HCT116 (cell line): Measurements from ENCODE around the gene LRRC4C. TPM values are rescaled to one million over a fixed set of nuclear protein-coding genes. Genes with fewer than 3 reads are reported as not detected.

Source experiments
- ATAC-seq: fragments of 200-7000 bp; cut with Tn5 transposase; 2 replicates; pipeline ENCODE4 v1.9.1; 2020; ENCODE audit warnings: mild to moderate bottlenecking, moderate library complexity
- BruUV-seq: library from RNA; stranded (reverse); fragments of 400-500 nt; replicated peaks from 2 replicates; lab custom pipeline; 2021; lab: Mats Ljungman, UMichigan
- CTCF ChIA-PET: fragments of 300-600 bp; sonication (Branson Sonifier 250); formaldehyde crosslinking; loops from one replicate; lab custom pipeline; 2021; ENCODE audit warnings: antibody characterized with exemption; lab: Charles Lee
- POLR2A ChIA-PET: fragments of 300-600, 350-600 bp; sonication (Branson Sonifier 250); formaldehyde crosslinking; loops from one replicate; lab custom pipeline; 2021; ENCODE audit warnings: antibody characterized with exemption; lab: Charles Lee
- RAD21 ChIA-PET, 2 experiments: fragments of 300-600 bp; sonication (Branson Sonifier 250); formaldehyde crosslinking; loops; one replicate each; lab custom pipeline; 2023; ENCODE audit warnings: low total read pairs in 2 of 2; ENCODE audit not compliant: uncharacterized antibody in 2 of 2, unreplicated experiment in 2 of 2, low non-redundant PET in 1 of 2; lab: Charles Lee
- DNase-seq: peaks from one replicate; pipeline ENCODE4 v3.0.0-alpha.2; 2010; ENCODE audit warnings: low read depth, low spot score
- H2AFZ ChIP-seq: fragments of 200-600 bp; shearing (Covaris generic), sonication (generic); 2 replicates; pipeline ENCODE4 v1.6.1; 2017; ENCODE audit warnings: low read depth, mixed run types, mixed read lengths, antibody characterized with exemption, low read length; ENCODE audit not compliant: poor library complexity, severe bottlenecking
- H3K27ac ChIP-seq: 2 replicates; pipeline ENCODE4 v1.5.1; 2012; ENCODE audit warnings: low read depth, low read length
- H3K27me3 ChIP-seq: fragments of 200-600 bp; sonication (generic); 2 replicates; pipeline ENCODE4 v1.6.1; 2016; ENCODE audit warnings: mixed run types, low read length, mixed read lengths; ENCODE audit not compliant: insufficient read depth
- H3K36me3 ChIP-seq, 2 experiments: fragments of 200-500 bp in 1 of 2; fragments of 200-600 bp in 1 of 2; sonication (Bioruptor generic) in 1 of 2; sonication (generic) in 1 of 2; 2 replicates each; pipeline versions ENCODE4 v1.5.1 to v1.6.1; 2014 to 2016; ENCODE audit warnings: low read length in 2 of 2, inconsistent platforms in 1 of 2, mixed read lengths in 1 of 2, mixed run types in 1 of 2; ENCODE audit not compliant: insufficient read depth in 2 of 2, control insufficient read depth in 1 of 2
- H3K4me1 ChIP-seq, 2 experiments: fragments of 200-600 bp in 1 of 2; sonication (generic) in 1 of 2; 2 replicates each; pipeline versions ENCODE4 v1.5.1 to v1.6.1; 2012 to 2017; ENCODE audit warnings: low read length in 2 of 2, inconsistent platforms in 1 of 2, mild to moderate bottlenecking in 1 of 2, mixed read lengths in 1 of 2, mixed run types in 1 of 2, moderate library complexity in 1 of 2; ENCODE audit not compliant: insufficient read depth in 2 of 2, control insufficient read depth in 1 of 2
- H3K4me2 ChIP-seq: fragments of 200-600 bp; sonication (generic); 2 replicates; pipeline ENCODE4 v1.6.1; 2017; ENCODE audit warnings: mixed run types, low read length, mixed read lengths
- H3K4me3 ChIP-seq, 2 experiments: fragments of 200-600 bp in 1 of 2; sonication (generic) in 1 of 2; replicated peaks in 1 of 2; 2 replicates each; pipeline ENCODE4 v1.5.1; 2011 to 2016; ENCODE audit warnings: low read length in 2 of 2, control low read depth in 1 of 2, low read depth in 1 of 2, mild to moderate bottlenecking in 1 of 2, mixed read lengths in 1 of 2, mixed run types in 1 of 2
- H3K79me2 ChIP-seq: fragments of 200-600 bp; sonication (generic); 2 replicates; pipeline ENCODE4 v1.6.1; 2017; ENCODE audit warnings: mild to moderate bottlenecking, mixed run types, low read length, moderate library complexity, mixed read lengths; ENCODE audit not compliant: insufficient read depth
- H3K9ac ChIP-seq: fragments of 200-600 bp; sonication (generic); 2 replicates; pipeline ENCODE4 v1.6.1; 2016; ENCODE audit warnings: low read length, mixed read lengths
- H3K9me2 ChIP-seq: fragments of 200-600 bp; sonication (generic), shearing (Covaris generic); 2 replicates; pipeline ENCODE4 v1.6.1; 2017; ENCODE audit warnings: mixed run types, mild to moderate bottlenecking, moderate library complexity; ENCODE audit not compliant: insufficient read depth
- H3K9me3 ChIP-seq, 2 experiments: fragments of 200-500 bp in 1 of 2; fragments of 200-600 bp in 1 of 2; sonication (Bioruptor generic) in 1 of 2; sonication (generic) in 1 of 2; 2 replicates each; pipeline ENCODE4 v1.6.1; 2014 to 2017; ENCODE audit warnings: low read length in 2 of 2, mixed read lengths in 2 of 2, inconsistent platforms in 1 of 2, low read depth in 1 of 2, mild to moderate bottlenecking in 1 of 2, mixed run types in 1 of 2, moderate library complexity in 1 of 2; ENCODE audit not compliant: control insufficient read depth in 1 of 2, insufficient read depth in 1 of 2
- H4K20me1 ChIP-seq: fragments of 200-600 bp; sonication (generic), shearing (Covaris generic); 2 replicates; pipeline ENCODE4 v1.6.1; 2017; ENCODE audit warnings: mixed run types, mild to moderate bottlenecking, moderate library complexity; ENCODE audit not compliant: insufficient read depth
- CTCF ChIP-seq, 3 experiments: fragments of 200-600 bp in 1 of 3; sonication (generic) in 1 of 3; IDR thresholded peaks in 2 of 3; conservative IDR thresholded peaks in 1 of 3; 2 replicates each; pipeline ENCODE4 v1.5.1; 2012 to 2017; ENCODE audit warnings: low read depth in 2 of 3, low read length in 2 of 3, antibody characterized with exemption in 1 of 3, borderline replicate concordance in 1 of 3, control low read depth in 1 of 3, mild to moderate bottlenecking in 1 of 3, mixed read lengths in 1 of 3, mixed run types in 1 of 3, moderate library complexity in 1 of 3; ENCODE audit not compliant: insufficient read depth in 1 of 3
- EZH2phosphoT487 ChIP-seq: fragments of 200-600 bp; IDR thresholded peaks from 2 replicates; pipeline ENCODE4 v1.6.1; 2018; ENCODE audit warnings: antibody characterized with exemption, borderline replicate concordance
- FOSL1 ChIP-seq: IDR thresholded peaks from 2 replicates; pipeline ENCODE4 v1.6.1; 2012; ENCODE audit warnings: low read depth
- JUND ChIP-seq: IDR thresholded peaks from 2 replicates; pipeline ENCODE4 v1.6.1; 2012
- POLR2A ChIP-seq: IDR thresholded peaks from 2 replicates; pipeline ENCODE4 v1.7.0; 2011; ENCODE audit warnings: borderline replicate concordance; ENCODE audit not compliant: insufficient read depth, insufficient read length; ENCODE audit errors: extremely low read depth
- RAD21 ChIP-seq: IDR thresholded peaks from 2 replicates; pipeline ENCODE4 v1.6.1; 2012; ENCODE audit warnings: low read depth, mild to moderate bottlenecking
- SP1 ChIP-seq: IDR thresholded peaks from 2 replicates; pipeline ENCODE4 v1.6.1; 2012; ENCODE audit warnings: low read depth
- intact Hi-C: fragments of 100-400 bp; cut with micrococcal nuclease; formaldehyde crosslinking; loops from 2 replicates; pipeline ENCODE4 v1.10.0; 2022
- total RNA-seq: library from RNA; stranded (reverse); gene quantifications from one replicate; pipeline ENCODE4 v1.2.1, GENCODE V29; 2021; ENCODE audit not compliant: unreplicated experiment
- TF ChIP-seq, protein P1 (sequence below): IDR thresholded peaks from 2 replicates; pipeline ENCODE4 v1.6.1; 2011; ENCODE audit warnings: mild to moderate bottlenecking, low read length, moderate library complexity; ENCODE audit not compliant: insufficient replicate concordance; ENCODE audit errors: extremely low read depth

LRRC4C gene
- total RNA-seq, 1 experiment from 2014 or later = not detected

DNA sequence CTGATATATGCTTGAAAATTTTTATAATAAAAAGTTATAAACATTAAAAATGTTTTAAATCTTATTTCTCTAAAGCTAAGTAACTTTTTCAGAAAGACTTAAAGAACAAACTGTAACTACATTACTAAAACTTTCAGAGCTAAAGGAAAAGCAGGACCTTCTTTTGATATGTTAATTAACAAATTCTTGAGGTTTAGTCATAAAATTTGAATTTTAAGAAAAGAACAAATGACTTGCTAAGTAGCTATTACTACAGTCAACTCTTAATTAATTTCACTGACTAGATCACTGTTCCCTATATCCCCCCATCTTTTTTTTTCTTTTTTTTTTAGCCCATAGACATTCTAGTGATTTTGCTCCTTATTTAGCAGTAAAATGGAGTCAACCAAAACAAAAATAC is 344.4 kb downstream of the LRRC4C start:
- Histone ChIP-seq H3K4me1 (no peaks in the 10 kb centered on the region), H3K9ac (no peak overlapping the region), H3K9me2 (no peaks in the 10 kb centered on the region), H3K27me3 (no peaks in the 10 kb centered on the region), H3K27ac (no peak overlapping the region), H2AFZ (no peak overlapping the region), H3K4me3 (no peak overlapping the region), H3K9me3 (peaks cover 12 to 15% of the 10 kb centered on the region in 2 experiments; a peak in 2 of 4 replicates), H4K20me1 (no peaks in the 10 kb centered on the region), H3K4me2 (no peak overlapping the region), H3K79me2 (no peaks in the 10 kb centered on the region), H3K36me3 (no peaks in the 10 kb centered on the region)
- BruUV-seq = no TSS peak
- ChIA-PET RAD21 (no interaction called here), POLR2A (no interaction called here), CTCF (no interaction called here)
- intact Hi-C loops = no loop called here
- TF ChIP-seq JUND (no peak), FOSL1 (no peak), CTCF (IDR thresholded peaks at IDR 0.05 in 2 of 3, conservative IDR thresholded peaks at IDR 0.05 in 1 of 3; ENCODE audit: borderline replicate concordance in 1 of 3, insufficient read depth in 1 of 3, low read depth in 2 of 3, low read length in 2 of 3) (no peak), RAD21 (no peak), EZH2phosphoT487 (no peak), SP1 (no peak), POLR2A (no peak)
- TF ChIP-seq, protein P1, sequence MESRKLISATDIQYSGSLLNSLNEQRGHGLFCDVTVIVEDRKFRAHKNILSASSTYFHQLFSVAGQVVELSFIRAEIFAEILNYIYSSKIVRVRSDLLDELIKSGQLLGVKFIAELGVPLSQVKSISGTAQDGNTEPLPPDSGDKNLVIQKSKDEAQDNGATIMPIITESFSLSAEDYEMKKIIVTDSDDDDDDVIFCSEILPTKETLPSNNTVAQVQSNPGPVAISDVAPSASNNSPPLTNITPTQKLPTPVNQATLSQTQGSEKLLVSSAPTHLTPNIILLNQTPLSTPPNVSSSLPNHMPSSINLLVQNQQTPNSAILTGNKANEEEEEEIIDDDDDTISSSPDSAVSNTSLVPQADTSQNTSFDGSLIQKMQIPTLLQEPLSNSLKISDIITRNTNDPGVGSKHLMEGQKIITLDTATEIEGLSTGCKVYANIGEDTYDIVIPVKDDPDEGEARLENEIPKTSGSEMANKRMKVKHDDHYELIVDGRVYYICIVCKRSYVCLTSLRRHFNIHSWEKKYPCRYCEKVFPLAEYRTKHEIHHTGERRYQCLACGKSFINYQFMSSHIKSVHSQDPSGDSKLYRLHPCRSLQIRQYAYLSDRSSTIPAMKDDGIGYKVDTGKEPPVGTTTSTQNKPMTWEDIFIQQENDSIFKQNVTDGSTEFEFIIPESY = no peak
- no peak for DNase-seq
- ATAC-seq = no peak
